T-helper 2 cell (primary cell): Measurements from ENCODE around the gene PNPO.

Experiments used
- DNase-seq, 5 experiments: peaks; one replicate each; pipeline versions ENCODE4 v3.0.0 to v3.0.0-alpha.2; 2012 to 2022
- total RNA-seq, 2 donors: gene quantifications; one replicate each; lab custom pipeline; 2026; lab: John Stamatoyannopoulos, UW

The PNPO gene
- 4.7 to 7.1 reads per million in 2 donors for total RNA-seq

DNA sequence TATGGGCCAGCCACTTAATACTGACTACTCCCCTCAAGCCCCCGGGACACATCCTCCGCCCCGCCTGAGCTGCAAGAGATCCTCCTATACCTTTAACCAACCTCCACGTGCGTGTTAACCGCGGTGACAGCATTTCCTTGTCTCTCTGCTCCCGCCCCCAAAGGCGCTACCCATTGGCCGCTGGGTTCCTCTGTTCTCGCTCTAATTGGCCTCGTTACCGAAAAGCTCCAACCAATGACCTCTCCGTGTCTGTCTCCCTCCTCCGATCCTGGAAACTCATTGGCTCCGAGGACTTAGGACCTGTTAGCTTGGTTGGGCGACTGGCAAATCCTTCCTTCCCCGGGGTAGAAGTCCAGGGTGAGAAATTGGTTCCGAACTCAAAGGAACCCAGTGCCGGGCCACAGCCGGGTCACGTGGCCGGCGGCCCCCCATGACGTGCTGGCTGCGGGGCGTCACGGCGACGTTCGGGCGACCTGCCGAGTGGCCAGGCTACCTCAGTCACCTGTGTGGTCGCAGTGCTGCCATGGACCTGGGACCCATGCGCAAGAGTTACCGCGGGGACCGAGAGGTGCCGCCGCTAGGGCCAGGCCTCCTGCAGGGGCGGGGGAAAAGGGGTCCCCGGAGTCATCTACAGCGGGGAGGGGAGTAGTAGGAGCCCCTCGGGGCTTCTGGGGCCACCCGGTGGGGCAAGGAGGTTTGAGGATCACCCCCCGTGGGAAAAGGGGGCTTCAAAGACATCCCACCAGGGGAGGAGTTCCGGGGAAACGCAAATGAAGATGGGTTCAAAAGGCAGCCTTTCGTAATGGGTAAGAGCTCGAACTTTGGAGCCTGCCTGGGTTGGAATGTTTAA lies at the start of gene PNPO:
Gene PNPO, plus strand, starts transcription at position 326 of the 850 bp plus-strand sequence. Its CDS starts 105 bp downstream, at position 431.
- peak; percentile 76 to 98 (median 90) for DNase-seq

- no peak for DNase-seq
Observed at GRCh38 chr17:47894498-47895346, 46.6 kb upstream of the PNPO start.

- peak in 2 of 5 experiments; percentile 3 to 59 for DNase-seq
Observed at GRCh38 chr17:47895347-47895855, 46.0 kb upstream of the PNPO start.

DNA sequence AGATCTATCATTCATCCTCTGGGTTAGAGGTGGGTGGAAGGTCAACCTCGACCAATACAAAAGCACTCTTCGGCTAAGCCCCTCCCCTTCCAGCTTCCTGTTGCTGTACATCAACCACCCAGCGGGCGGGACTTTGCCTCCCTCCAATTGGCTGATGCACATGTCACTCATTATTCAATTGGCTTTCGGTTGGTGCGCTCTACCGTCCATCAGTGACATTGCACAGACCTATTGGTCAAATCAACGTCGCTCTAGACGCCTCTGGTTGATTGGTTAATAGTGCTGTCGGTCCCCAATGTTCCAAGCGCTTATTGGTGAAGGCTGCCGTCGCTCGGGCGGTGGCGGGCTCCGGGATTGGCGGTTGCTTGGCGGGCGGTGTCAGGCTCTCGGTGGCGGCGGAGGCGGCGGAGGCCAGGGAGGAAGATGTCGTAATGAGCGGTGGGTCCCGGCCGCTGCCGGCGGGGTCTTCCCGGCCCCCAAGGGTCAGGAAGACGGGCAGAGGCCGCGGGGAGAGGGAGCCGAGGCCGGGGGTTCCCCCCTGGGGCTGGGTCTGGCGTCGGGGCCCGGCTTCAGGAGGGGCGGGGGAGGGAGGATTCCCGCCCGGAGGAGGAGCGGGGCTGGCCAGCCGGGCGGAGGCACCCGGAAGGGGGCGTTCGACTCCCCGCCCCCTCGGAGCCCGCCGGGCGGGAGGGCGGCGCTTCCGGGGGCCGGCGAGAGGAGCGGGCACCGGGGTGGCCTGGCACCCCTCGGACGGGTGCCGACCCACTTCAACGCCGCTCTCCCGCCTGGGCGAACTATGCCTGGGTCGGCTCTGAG lies 45.3 kb upstream of the PNPO start, which contains the start of gene SP2:
Gene SP2, plus strand, starts transcription at position 381 of the 816 bp plus-strand sequence. Its CDS starts 51 bp downstream, at position 432.
- peak; percentile 93 to 100 (median 98) for DNase-seq

- no peak for DNase-seq
Observed at GRCh38 chr17:47896672-47897490, 44.5 kb upstream of the PNPO start.

DNA sequence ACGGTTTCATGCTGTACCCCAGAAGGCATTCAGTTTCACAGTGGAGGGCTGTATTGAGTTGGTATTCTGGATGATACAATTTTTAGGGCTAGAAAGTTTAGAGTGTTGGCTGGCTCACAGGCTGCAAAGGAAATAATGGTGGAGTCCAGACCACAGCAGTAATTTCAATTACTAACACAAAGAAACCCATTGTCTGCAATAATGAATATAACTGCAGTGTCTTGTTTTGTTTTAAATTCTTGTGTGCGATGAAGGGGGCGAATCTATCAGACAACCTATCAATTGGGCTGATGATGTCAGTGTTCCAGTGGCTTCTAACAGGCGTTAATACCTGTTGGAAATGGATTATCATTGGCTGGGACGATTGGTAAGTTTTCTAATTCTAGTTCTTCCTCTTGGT lies 43.8 kb upstream of the PNPO start:
- no peak for DNase-seq

DNA sequence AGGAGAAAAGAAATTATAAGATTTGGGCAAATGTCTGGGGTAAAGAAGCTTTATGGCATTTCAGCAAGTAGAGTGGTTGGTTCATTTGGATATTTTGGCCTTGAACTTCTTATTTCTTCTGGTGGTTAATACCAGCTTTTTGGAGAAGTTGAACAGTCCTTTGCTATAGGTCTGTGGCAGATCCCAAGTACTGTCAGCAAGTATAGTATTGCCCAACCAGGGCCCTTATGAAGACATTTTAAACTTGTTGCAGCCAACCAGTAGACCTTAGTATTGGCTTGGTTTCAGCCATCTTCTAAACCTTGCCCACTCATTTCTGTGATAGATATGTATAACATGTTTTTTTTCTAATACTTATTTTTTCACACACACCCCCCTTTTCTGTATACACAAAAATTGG lies 43.1 kb upstream of the PNPO start:
- no peak for DNase-seq

DNA sequence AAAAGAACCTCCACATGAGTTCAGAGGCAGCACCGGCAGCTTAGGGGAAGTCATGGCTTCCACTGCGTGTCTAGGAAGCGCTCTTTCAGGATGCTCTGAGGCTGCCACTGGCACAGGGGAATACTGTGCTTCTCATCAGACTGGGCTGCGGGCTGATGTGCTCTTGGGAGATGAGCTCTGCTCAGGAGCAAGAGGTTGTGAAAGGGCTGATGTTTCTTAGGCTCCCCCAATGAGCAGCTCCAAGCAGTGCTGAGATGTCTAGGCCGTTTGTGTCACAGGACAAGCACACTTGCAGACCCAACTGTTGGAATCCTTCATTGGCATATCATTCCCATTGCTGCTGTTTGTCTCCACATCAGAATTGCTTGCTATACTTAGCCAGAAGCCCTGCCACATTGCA lies 41.7 kb upstream of the PNPO start:
- DNase-seq, result no peak

DNA sequence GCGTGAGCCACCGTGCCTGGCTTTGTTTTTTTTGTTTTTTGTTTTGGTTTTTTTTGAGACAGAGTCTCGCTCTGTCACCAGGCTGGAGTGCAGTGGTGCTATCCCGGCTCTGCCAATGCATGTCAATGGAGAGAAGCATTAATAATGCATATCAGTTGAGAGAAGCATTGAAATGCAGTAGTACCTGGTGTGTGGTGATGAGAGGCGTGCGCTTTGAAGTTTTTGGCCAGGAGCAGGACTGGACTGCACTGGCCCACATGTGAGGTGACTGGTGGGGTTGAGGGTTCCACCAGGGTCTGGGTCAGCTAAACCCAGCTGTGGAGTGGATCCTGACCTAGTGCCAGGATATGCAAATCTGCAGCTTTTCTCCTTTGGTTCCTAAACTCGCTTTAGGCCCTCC lies 39.9 kb upstream of the PNPO start:
- no peak for DNase-seq

- DNase-seq, result no peak
Observed at GRCh38 chr17:47902039-47902744, 39.2 kb upstream of the PNPO start.

- no peak for DNase-seq
Observed at GRCh38 chr17:47905221-47905733, 36.1 kb upstream of the PNPO start.

- DNase-seq, result no peak
Observed at GRCh38 chr17:47906443-47906842, 34.9 kb upstream of the PNPO start.

DNA sequence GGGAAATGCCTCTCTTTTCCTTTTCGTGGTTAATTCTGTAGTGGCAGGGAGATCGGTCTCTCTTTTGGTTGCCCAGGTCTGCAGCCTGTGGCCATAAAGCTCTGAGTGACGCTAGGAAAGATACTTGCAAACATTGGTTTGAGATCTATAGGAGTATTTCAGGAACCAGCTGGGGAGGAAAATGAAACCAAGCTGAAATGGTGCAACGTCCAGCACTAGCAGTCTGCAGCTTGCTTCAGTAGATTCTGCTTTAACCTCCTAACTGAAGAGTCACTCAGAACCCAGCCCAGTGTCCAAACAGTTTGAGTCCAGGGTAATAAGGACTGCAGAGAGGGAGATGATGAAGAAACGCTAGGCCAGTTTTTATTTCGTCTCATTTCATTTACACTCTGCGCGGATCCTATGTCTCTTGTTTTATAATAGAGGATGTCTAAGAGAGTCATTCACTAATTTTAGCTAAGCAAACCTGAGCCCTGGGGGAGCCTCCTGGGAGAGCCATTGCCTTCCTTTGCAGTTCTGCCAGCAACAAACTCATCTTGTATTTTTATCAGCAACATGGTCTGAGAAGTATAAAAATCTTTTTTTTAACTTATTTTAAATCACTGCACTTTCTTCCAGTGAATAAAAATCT lies 33.3 kb upstream of the PNPO start:
- no peak for DNase-seq

DNA sequence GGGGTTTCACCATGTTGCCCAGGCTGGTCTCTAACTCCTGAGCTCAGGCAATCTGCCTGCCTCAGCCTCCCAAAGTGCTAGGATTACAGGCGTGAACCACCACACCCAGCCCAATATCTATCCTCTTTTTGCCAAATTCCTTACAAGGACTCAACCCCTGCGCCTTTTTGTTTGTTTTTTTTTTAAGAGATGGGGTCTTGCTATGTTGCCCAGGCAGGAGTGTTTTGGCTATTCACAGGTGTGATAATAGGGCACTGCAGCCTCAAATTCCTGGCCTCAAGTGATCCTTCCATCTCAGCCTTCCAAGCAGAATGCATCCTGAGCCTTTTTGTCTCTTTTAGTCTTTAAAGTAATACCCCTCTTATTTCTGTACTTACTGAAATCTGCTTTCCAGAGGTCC lies 28.3 kb upstream of the PNPO start:
- no peak for DNase-seq

GRCh38 chr17:47914306-47914948 lies 26.9 kb upstream of the PNPO start:
- no peak for DNase-seq

DNA sequence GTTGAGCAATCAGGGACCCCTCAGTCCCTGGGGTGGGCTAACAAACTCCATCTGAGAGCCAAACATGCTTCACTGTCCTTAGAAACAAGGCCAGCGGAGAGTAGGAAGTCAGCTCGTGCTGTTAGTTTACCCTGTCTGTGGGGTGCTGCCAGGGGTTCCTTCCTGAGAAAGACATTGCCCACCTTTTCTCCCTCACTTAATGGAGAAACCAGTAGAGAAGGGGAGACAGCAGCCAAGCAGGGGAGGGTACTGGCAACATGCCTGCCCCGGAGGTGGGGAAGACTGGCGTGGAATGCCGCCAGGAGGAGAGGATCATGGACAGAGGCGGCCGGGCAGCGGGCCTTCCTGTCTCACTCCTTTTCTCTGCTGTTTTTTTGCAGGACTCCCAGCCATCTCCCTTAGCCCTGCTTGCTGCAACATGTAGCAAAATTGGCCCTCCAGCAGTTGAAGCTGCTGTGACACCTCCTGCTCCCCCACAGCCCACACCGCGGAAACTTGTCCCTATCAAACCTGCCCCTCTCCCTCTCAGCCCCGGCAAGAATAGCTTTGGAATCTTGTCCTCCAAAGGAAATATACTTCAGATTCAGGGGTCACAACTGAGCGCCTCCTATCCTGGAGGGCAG lies 25.5 kb upstream of the PNPO start:
- DNase-seq, result no peak

GRCh38 chr17:47916489-47917208 lies 24.7 kb upstream of the PNPO start:
- DNase-seq, result no peak

DNA sequence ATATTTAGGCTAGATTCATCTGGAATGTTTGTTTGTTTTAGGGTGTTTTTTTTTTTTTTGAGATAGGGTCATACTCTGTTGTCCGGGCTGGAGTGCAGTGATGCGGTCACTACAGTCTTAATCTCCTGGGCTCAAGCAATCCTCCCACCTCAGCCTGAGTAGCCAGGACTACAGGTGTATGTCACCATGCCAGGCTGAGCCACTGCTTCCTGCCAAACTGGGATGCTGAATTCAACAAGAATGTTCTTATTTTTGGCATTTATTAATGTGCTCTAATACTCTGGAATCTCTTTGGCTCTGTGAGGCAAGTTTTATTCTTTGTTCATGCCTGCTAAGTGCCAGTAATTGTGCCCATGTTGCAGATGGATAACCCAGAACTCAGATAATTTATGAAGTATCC lies 23.8 kb upstream of the PNPO start:
- DNase-seq, result no peak
